Smooth muscle cell (in vitro differentiated cells): ENCODE measurements around the gene DUOX1. TPM values are rescaled to one million over a fixed set of nuclear protein-coding genes. Genes with fewer than 3 reads are reported as not detected.

ENCODE experiments used
- DNase-seq: peaks from one replicate; lab custom pipeline; 2025; ENCODE audit not compliant: unreplicated experiment; lab: John Stamatoyannopoulos, UW
- H2AFZ ChIP-seq: fragments of 200-600 bp; sonication (generic); 2 replicates; pipeline ENCODE4 v1.6.0; 2016; ENCODE audit warnings: antibody characterized with exemption, low read depth, mild to moderate bottlenecking
- H3F3A ChIP-seq: fragments of 200-600 bp; sonication (generic); 2 replicates; pipeline ENCODE4 v1.6.0; 2017; ENCODE audit warnings: antibody characterized with exemption, low read depth
- H3K27ac ChIP-seq: fragments of 200-600 bp; sonication (generic); 2 replicates; pipeline ENCODE4 v1.5.1; 2016; ENCODE audit warnings: low read depth, mild to moderate bottlenecking
- H3K27me3 ChIP-seq: fragments of 200-600 bp; sonication (generic); 2 replicates; pipeline ENCODE4 v1.6.1; 2016; ENCODE audit warnings: low read depth, mild to moderate bottlenecking
- H3K36me3 ChIP-seq: fragments of 200-600 bp; sonication (generic); 2 replicates; pipeline ENCODE4 v1.5.1; 2016; ENCODE audit warnings: low read depth
- H3K4me1 ChIP-seq: fragments of 200-600 bp; sonication (generic); 2 replicates; pipeline ENCODE4 v1.5.1; 2016; ENCODE audit warnings: low read depth
- H3K4me2 ChIP-seq: fragments of 200-600 bp; sonication (generic); 2 replicates; pipeline ENCODE4 v1.6.0; 2016; ENCODE audit warnings: mild to moderate bottlenecking
- H3K4me3 ChIP-seq: fragments of 200-600 bp; sonication (generic); 2 replicates; pipeline ENCODE4 v1.5.1; 2016; ENCODE audit warnings: mild to moderate bottlenecking
- H3K79me2 ChIP-seq: fragments of 200-600 bp; sonication (generic); 2 replicates; pipeline ENCODE4 v1.6.0; 2016; ENCODE audit warnings: low read depth, mild to moderate bottlenecking
- H3K9ac ChIP-seq: fragments of 200-600 bp; sonication (generic); 2 replicates; pipeline ENCODE4 v1.6.0; 2016; ENCODE audit warnings: low read depth
- H3K9me3 ChIP-seq: fragments of 200-600 bp; sonication (generic); replicated peaks from 2 replicates; pipeline ENCODE4 v1.5.1; 2016; ENCODE audit warnings: low read depth
- H4K20me1 ChIP-seq: fragments of 200-600 bp; sonication (generic); 2 replicates; pipeline ENCODE4 v1.6.0; 2016; ENCODE audit warnings: low read depth
- CTCF ChIP-seq: fragments of 200-600 bp; sonication (generic); IDR thresholded peaks from 2 replicates; pipeline ENCODE4 v1.5.1; 2017; ENCODE audit warnings: borderline replicate concordance, mild to moderate bottlenecking, antibody characterized with exemption; ENCODE audit not compliant: insufficient read depth, poor library complexity, severe bottlenecking
- WGBS: methylation state at CpG from one replicate; pipeline ENCODE4 v1.1.7; 2016; ENCODE audit warnings: low lambda C conversion rate; 5-methylcytosine and 5-hydroxymethylcytosine counted together
- polyA plus RNA-seq: library from polyadenylated mRNA; unstranded; fragments of >200 nt; fragmentation: Nextera tagmentation; extraction: Ambion mirVana; gene quantifications from 2 replicates; pipeline ENCODE4 v1.2.1, GENCODE V29; 2016
- total RNA-seq: library from RNA; depleted of rRNA; stranded (reverse); fragments of >200 nt; gene quantifications from 2 replicates; pipeline ENCODE4 v1.2.3, GENCODE V29; 2014

Gene DUOX1
- total and polyA plus RNA-seq, 2 experiments from 2014 or later: 4.4 to 5.8 TPM

GRCh38 chr15:45183511-45183910, 53.7 kb downstream of the DUOX1 start:
- 92% methylated on average over 2 of the region's 2 CpGs for WGBS
- Histone ChIP-seq H3K27ac (no peak overlapping the region), H3K9ac (no peak overlapping the region), H2AFZ (no peak overlapping the region), H4K20me1 (peaks cover 72% of the 10 kb centered on the region), H3K79me2 (peaks cover 23% of the 10 kb centered on the region), H3K9me3 (no peaks in the 10 kb centered on the region), H3K4me2 (no peak overlapping the region), H3K27me3 (no peaks in the 10 kb centered on the region), H3F3A (no peaks in the 10 kb centered on the region), H3K4me1 (peaks cover 27% of the 10 kb centered on the region), H3K36me3 (no peaks in the 10 kb centered on the region), H3K4me3 (no peak overlapping the region)
- DNase-seq: no peak
- TF ChIP-seq CTCF: no peak

- Histone ChIP-seq H3K4me2 (peak overlapping the region; percentile 93), H3K79me2 (peaks cover 23% of the 10 kb centered on the region), H2AFZ (no peak overlapping the region), H3K4me1 (peaks cover 27% of the 10 kb centered on the region), H3K4me3 (no peak overlapping the region), H3F3A (no peaks in the 10 kb centered on the region), H3K9ac (no peak overlapping the region), H3K27ac (no peak overlapping the region), H3K36me3 (no peaks in the 10 kb centered on the region), H3K9me3 (no peaks in the 10 kb centered on the region), H4K20me1 (peaks cover 62% of the 10 kb centered on the region), H3K27me3 (no peaks in the 10 kb centered on the region)
- WGBS: 94% methylated on average over 9 of the region's 9 CpGs
- no peak for TF ChIP-seq CTCF
- no peak for DNase-seq
These were observed 54.8 kb downstream of the DUOX1 start for GRCh38 chr15:45184562-45185041.

- no peaks in the 10 kb centered on the region for H3F3A ChIP-seq
- H3K27ac ChIP-seq: peak overlapping the region; percentile 45
- no peaks in the 10 kb centered on the region for H3K9me3 ChIP-seq
- H3K4me3 ChIP-seq: no peak overlapping the region
- peaks cover 5% of the 10 kb centered on the region for H3K27me3 ChIP-seq
- H3K9ac ChIP-seq: no peak overlapping the region
- peaks cover 55% of the 10 kb centered on the region for H4K20me1 ChIP-seq
- H3K4me1 ChIP-seq: peaks cover 27% of the 10 kb centered on the region
- 88% methylated on average over 3 of the region's 3 CpGs for WGBS
- no peaks in the 10 kb centered on the region for H3K36me3 ChIP-seq
- H3K79me2 ChIP-seq: peaks cover 23% of the 10 kb centered on the region
- TF ChIP-seq CTCF: no peak
- peak overlapping the region; percentile 93 for H3K4me2 ChIP-seq
- no peak for DNase-seq
- no peak overlapping the region for H2AFZ ChIP-seq
These were observed 55.4 kb downstream of the DUOX1 start for GRCh38 chr15:45185069-45185779.
